Measurements from ENCODE around the gene MED27.

Gene MED27

GRCh38 chr9:131980267-131981016 lies 99.2 kb downstream of the MED27 start:
- no peak overlapping the region for H3K4me3 ChIP-seq (ENCODE audit: control insufficient read depth, low read depth, low read length)
- no peak for TF ChIP-seq CTCF (IDR thresholded peaks at IDR 0.05; ENCODE audit: control insufficient read depth, insufficient read depth, low read depth, low read length, missing control alignments)
- no peak for DNase-seq (ENCODE audit: low read depth)

GRCh38 chr9:131977109-131977838 lies 102.4 kb downstream of the MED27 start:
- no peak overlapping the region for H3K4me3 ChIP-seq (ENCODE audit: control insufficient read depth, low read depth, low read length)
- no peak for DNase-seq (ENCODE audit: low read depth)
- TF ChIP-seq CTCF (IDR thresholded peaks at IDR 0.05; ENCODE audit: control insufficient read depth, insufficient read depth, low read depth, low read length, missing control alignments), result no peak

- no peak overlapping the region for H3K4me3 ChIP-seq (ENCODE audit: control insufficient read depth, low read depth, low read length)
- no peak for DNase-seq (ENCODE audit: low read depth)
- TF ChIP-seq CTCF (IDR thresholded peaks at IDR 0.05; ENCODE audit: control insufficient read depth, insufficient read depth, low read depth, low read length, missing control alignments), result no peak
Measured at GRCh38 chr9:131976157-131977108, 103.2 kb downstream of the MED27 start.

- DNase-seq (ENCODE audit: low read depth), result no peak
- TF ChIP-seq CTCF (IDR thresholded peaks at IDR 0.05; ENCODE audit: control insufficient read depth, insufficient read depth, low read depth, low read length, missing control alignments), result no peak
- H3K4me3 ChIP-seq (ENCODE audit: control insufficient read depth, low read depth, low read length), result no peak overlapping the region
Measured at GRCh38 chr9:131972889-131973288, 106.8 kb downstream of the MED27 start.

GRCh38 chr9:131971482-131972074 lies 108.1 kb downstream of the MED27 start:
- no peak overlapping the region for H3K4me3 ChIP-seq (ENCODE audit: control insufficient read depth, low read depth, low read length)
- no peak for DNase-seq (ENCODE audit: low read depth)
- no peak for TF ChIP-seq CTCF (IDR thresholded peaks at IDR 0.05; ENCODE audit: control insufficient read depth, insufficient read depth, low read depth, low read length, missing control alignments)

GRCh38 chr9:131969469-131969989 lies 110.1 kb downstream of the MED27 start:
- no peak overlapping the region for H3K4me3 ChIP-seq (ENCODE audit: control insufficient read depth, low read depth, low read length)
- DNase-seq (ENCODE audit: low read depth), result no peak

More at GRCh38 chr9:131969469-131969989, 110.1 kb downstream of the MED27 start:
- no peak for TF ChIP-seq CTCF (IDR thresholded peaks at IDR 0.05; ENCODE audit: control insufficient read depth, insufficient read depth, low read depth, low read length, missing control alignments)
